ENCODE measurements around the gene SBK2.
"Not testable (repeated sequence)": the region's sequence is repeated elsewhere in the genome, so short reads cannot be mapped to it uniquely, and the experiment has no call there.

The SBK2 gene

GRCh38 chr19:55536951-55537740, at the start of gene SBK2:
SBK2 (minus strand) TSS chr19:55537133; CDS start chr19:55536294, 839 bp downstream.
- no peak for DNase-seq (ENCODE audit: low read depth in 4 of 4, low spot score in 1 of 4)

GRCh38 chr19:55585658-55586339, 48.9 kb upstream of the SBK2 start:
- peak in 3 of 4 experiments; percentile 43 to 46 (median 44) for DNase-seq (ENCODE audit: low read depth in 4 of 4, low spot score in 1 of 4)

GRCh38 chr19:55584871-55585270, 47.9 kb upstream of the SBK2 start:
- no peak for DNase-seq (ENCODE audit: low read depth in 4 of 4, low spot score in 1 of 4)

- not testable (repeated sequence) for DNase-seq (ENCODE audit: low read depth in 4 of 4, low spot score in 1 of 4)
Measured at GRCh38 chr19:55583897-55584296, 47.0 kb upstream of the SBK2 start.

GRCh38 chr19:55582284-55582683, 45.4 kb upstream of the SBK2 start:
- not testable (repeated sequence) for DNase-seq (ENCODE audit: low read depth in 4 of 4, low spot score in 1 of 4)

- no peak for DNase-seq (ENCODE audit: low read depth in 4 of 4, low spot score in 1 of 4)
Measured at GRCh38 chr19:55581823-55582223, 44.9 kb upstream of the SBK2 start.

GRCh38 chr19:55581145-55581822, 44.4 kb upstream of the SBK2 start:
- DNase-seq (ENCODE audit: low read depth in 4 of 4, low spot score in 1 of 4) = no peak

- peak; percentile 59 to 81 (median 76) for DNase-seq (ENCODE audit: low read depth in 4 of 4, low spot score in 1 of 4)
Measured at GRCh38 chr19:55580628-55581144, 43.8 kb upstream of the SBK2 start, which contains the start of gene ZNF579. ZNF579 (minus strand) TSS chr19:55580848; CDS start chr19:55579639, 1,209 bp downstream.

- DNase-seq (ENCODE audit: low read depth in 4 of 4, low spot score in 1 of 4) = no peak
Measured at GRCh38 chr19:55579766-55580621, 43.1 kb upstream of the SBK2 start.

GRCh38 chr19:55578761-55579747, 42.1 kb upstream of the SBK2 start:
- no peak for DNase-seq (ENCODE audit: low read depth in 4 of 4, low spot score in 1 of 4)

- DNase-seq (ENCODE audit: low read depth in 4 of 4, low spot score in 1 of 4) = no peak
Measured at GRCh38 chr19:55578031-55578760, 41.3 kb upstream of the SBK2 start.

GRCh38 chr19:55576746-55577145, 39.8 kb upstream of the SBK2 start:
- DNase-seq (ENCODE audit: low read depth in 4 of 4, low spot score in 1 of 4) = no peak

- not testable (repeated sequence) for DNase-seq (ENCODE audit: low read depth in 4 of 4, low spot score in 1 of 4)
Measured at GRCh38 chr19:55573929-55574328, 37.0 kb upstream of the SBK2 start.

GRCh38 chr19:55569477-55569876, 32.5 kb upstream of the SBK2 start:
- not testable (repeated sequence) for DNase-seq (ENCODE audit: low read depth in 4 of 4, low spot score in 1 of 4)

GRCh38 chr19:55567708-55568328, 30.9 kb upstream of the SBK2 start:
- DNase-seq (ENCODE audit: low read depth in 4 of 4, low spot score in 1 of 4) = no peak

GRCh38 chr19:55566823-55567222, 29.9 kb upstream of the SBK2 start:
- DNase-seq (ENCODE audit: low read depth in 4 of 4, low spot score in 1 of 4) = no peak

- no peak for DNase-seq (ENCODE audit: low read depth in 4 of 4, low spot score in 1 of 4)
Measured at GRCh38 chr19:55563261-55563690, 26.3 kb upstream of the SBK2 start.

- no peak for DNase-seq (ENCODE audit: low read depth in 4 of 4, low spot score in 1 of 4)
Measured at GRCh38 chr19:55559684-55560083, 22.8 kb upstream of the SBK2 start.

Measured in stimulated activated CD4-positive, alpha-beta T cell treated with anti-CD3 and anti-CD28 coated beads, Interleukin-1b, Interleukin-23, amount 100 ng/mL, for 24 hours (primary cell).